H1 (cell line): ENCODE results near the gene HEATR5A. TPM values are rescaled to one million over a fixed set of nuclear protein-coding genes. Genes with fewer than 3 reads are reported as not detected.

ENCODE experiments used
- CHD1 ChIP-seq: IDR thresholded peaks from 2 replicates; pipeline ENCODE4 v1.6.1; 2012; ENCODE audit warnings: low read depth, low read length, improper control_type of control experiment
- CREB1 ChIP-seq: IDR thresholded peaks from 2 replicates; pipeline ENCODE4 v1.6.1; 2012; ENCODE audit warnings: inconsistent platforms
- PHF8 ChIP-seq: fragments of 200-600 bp; sonication (generic); conservative IDR thresholded peaks from 2 replicates; pipeline ENCODE4 v1.7.1; 2012; ENCODE audit warnings: low read depth, mild to moderate bottlenecking, inconsistent platforms, low read length, moderate library complexity
- SIX5 ChIP-seq: IDR thresholded peaks from 2 replicates; pipeline ENCODE4 v1.6.1; 2011; ENCODE audit warnings: mild to moderate bottlenecking, low read depth, low read length
- TAF7 ChIP-seq: optimal IDR thresholded peaks from 2 replicates; pipeline ENCODE3; 2011; ENCODE audit warnings: low read depth, mild to moderate bottlenecking, inconsistent platforms, low read length, moderate library complexity, borderline replicate concordance
- TBP ChIP-seq: IDR thresholded peaks from 2 replicates; pipeline ENCODE4 v1.6.1; 2011; ENCODE audit warnings: low read depth, low read length, improper control_type of control experiment
- TEAD4 ChIP-seq: IDR thresholded peaks from 2 replicates; pipeline ENCODE4 v1.6.1; 2012; ENCODE audit warnings: low read depth, low read length, inconsistent platforms, mixed read lengths
- YY1 ChIP-seq: IDR thresholded peaks from 2 replicates; pipeline ENCODE4 v1.6.1; 2011; ENCODE audit warnings: low read depth, mild to moderate bottlenecking, low read length
- polyA plus RNA-seq, 7 experiments: library from polyadenylated mRNA; depleted of rRNA in 3 of 7; stranded (reverse) in 5 of 7; unstranded in 2 of 7; fragments of >200 nt in 5 of 7; fragments of 200-250 nt in 2 of 7; gene quantifications; 1 replicate in 5 of 7; 2 replicates in 1 of 7; 4 replicates in 1 of 7; pipeline versions ENCODE4 v1.2.1 to v1.2.3, GENCODE V29; 2011 to 2013; ENCODE audit warnings: missing spikeins in 2 of 7, mixed read lengths in 2 of 7
- total RNA-seq: library from RNA; stranded (reverse); fragmentation: NEBNext Ultra II Directional; extraction: Animal tissue kit (Norgen Biotek cat#: 25700); gene quantifications from 2 replicates; pipeline ENCODE4 v1.2.1, GENCODE V29; 2021

Gene HEATR5A
- total and polyA plus RNA-seq, 2 of the 8 experiments (the other 6 are each of a cell fraction or from before 2014, with no cell fraction given) = 9.0 to 36.2 TPM

DNA sequence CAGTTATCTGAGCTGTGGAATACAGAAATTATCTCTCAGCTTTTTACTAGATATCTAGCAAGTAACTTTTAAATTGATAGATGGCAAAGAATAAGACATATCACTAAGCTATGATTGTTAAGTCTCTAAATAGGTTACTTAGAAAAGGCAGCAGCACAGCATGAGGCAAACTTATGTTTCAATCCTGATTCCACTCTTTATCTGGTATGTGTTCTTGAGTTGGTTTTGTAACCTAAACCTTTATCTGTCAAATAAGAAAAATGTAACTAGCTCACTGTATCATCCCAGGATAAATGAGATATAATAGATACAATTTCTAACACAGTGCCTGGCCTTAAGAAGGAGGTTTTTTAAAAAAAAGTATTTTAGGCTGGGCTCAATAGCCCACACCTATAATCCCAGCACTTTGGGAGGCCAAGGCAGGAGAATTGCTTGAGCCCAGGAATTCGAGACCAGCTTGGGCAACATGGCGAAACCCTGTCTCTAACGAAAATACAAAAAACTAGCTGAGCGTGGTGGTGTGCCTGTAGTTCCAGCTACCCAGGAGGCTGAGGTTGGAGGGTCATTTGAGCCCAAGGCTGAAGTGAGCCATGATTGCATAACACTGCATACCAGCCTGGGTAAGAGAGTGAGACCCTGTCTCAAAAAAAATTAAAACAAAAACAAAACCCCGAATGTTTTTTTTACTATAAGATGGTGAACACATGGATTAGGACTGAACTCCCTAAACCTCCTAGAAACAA is 56.8 kb downstream of the HEATR5A start (continued):
- no peak for TF ChIP-seq CHD1
- no peak for TF ChIP-seq CREB1
- no peak for TF ChIP-seq TBP
- TF ChIP-seq SIX5 = no peak
- TF ChIP-seq PHF8 = no peak
- no peak for TF ChIP-seq TEAD4
- TF ChIP-seq TAF7 = no peak
- TF ChIP-seq YY1 = no peak
